HG03575 (cell line): ENCODE measurements around the gene METRNL.
"Not testable (repeated sequence)": the region's sequence is repeated elsewhere in the genome, so short reads cannot be mapped to it uniquely, and the experiment has no call there.

Experiments used
- ATAC-seq: cut with Tn5 transposase; IDR thresholded peaks from one replicate; pipeline ENCODE4 v1.9.1; 2021; ENCODE audit not compliant: unreplicated experiment, insufficient number of reproducible peaks, low FRiP score; ENCODE audit errors: extremely low read depth

The METRNL gene

DNA sequence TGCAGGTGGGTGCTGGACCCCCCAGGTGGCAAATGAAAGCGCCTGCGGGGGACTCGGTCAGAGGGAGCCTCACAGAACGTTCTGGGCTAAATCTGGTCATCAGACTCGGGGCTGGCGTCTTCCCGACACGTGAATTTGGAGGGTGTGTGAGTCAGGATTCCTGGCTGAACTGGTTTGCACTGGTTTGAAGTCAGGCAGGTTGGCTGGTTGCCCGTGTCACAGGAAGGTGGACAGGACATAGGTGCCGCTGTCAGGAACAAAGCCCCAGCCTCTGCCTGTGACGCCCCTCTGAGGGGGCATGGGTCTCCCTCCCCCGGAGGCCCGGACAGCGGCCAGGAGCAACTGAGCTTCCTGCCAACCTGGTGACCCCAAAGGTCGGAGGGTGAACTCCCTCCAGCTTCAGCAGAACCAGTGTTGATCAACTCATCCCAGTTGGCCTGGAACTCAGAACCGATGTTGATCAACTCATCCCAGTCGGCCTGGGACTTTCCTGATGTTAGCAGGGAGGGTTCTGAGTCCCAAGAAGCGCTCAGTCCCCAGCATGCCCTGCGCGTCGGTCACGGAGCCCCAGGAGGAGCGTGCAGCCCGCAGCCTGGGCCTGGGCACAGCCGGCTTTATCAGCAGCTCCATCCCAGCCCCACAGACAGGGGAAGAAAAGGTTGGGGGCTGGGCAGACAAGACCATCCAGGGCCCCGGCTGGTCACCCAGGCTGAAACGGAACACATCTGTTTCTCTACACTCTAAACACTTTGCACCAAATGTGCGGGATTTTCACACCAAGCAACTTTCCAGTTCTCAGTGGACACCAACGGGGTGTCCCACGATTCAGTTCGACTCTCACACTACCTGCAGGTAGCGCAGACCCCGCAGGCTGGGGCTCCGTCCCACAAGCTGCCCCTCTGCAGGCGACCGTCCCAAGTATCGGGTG is 14.4 kb upstream of the METRNL start:
- no peak for ATAC-seq

DNA sequence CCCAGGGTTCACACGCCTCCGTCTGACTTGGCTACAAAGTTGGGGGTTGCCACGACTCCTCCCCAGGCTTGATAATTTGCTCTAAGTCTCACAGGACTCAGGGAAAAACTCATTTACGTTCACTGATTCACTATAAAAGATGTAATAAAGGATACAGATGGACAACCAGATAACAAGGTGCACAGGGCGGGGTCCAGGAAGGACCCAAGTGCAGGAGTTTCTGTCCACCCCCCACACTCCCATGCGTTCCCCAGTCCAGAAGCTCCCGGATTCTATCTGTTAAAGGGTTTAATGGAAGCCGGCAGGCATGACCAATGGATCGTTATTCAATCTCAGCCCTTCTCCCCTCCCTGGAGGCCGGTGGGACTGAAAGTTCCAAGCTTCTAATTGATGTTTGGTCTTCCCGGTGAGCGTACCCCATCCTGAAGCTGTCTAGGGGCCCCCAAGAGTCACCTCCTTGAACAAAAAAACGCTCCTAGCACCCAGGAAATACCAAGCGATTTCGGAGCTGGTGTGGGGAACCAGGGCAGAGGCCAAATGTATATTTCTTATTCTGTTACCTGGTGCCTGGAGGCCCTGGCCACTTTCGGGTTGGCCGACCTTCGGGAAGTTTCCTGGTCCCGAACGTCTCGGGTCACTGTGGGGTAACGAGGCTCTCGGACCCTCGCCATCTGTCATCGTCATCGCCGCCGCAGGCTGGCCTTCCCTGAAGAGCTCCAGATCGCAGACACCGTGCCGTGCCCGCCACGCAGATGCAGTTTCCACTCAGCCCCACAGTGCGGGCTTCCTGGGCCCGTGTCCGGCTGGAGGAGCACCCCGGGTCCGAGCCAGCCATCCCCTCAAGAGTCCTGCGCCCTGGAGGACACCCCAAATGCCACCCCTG is 13.5 kb upstream of the METRNL start:
- no peak for ATAC-seq

DNA sequence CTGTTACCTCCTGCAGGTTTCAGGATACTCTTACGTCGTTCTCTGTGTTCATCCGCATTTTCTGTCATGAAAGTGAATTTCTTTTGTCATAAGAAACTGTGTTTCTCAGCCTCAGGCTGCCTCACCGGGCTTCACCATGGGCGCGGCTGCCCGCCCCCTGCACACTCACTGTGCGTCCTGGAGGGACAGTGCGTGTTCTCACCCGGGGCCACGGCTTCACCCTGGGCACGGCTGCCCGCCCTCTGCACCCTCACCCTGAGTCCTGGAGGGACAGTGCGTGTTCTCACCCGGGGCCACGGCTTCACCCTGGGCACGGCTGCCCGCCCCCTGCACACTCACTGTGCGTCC is 12.9 kb upstream of the METRNL start:
- ATAC-seq: not testable (repeated sequence)

DNA sequence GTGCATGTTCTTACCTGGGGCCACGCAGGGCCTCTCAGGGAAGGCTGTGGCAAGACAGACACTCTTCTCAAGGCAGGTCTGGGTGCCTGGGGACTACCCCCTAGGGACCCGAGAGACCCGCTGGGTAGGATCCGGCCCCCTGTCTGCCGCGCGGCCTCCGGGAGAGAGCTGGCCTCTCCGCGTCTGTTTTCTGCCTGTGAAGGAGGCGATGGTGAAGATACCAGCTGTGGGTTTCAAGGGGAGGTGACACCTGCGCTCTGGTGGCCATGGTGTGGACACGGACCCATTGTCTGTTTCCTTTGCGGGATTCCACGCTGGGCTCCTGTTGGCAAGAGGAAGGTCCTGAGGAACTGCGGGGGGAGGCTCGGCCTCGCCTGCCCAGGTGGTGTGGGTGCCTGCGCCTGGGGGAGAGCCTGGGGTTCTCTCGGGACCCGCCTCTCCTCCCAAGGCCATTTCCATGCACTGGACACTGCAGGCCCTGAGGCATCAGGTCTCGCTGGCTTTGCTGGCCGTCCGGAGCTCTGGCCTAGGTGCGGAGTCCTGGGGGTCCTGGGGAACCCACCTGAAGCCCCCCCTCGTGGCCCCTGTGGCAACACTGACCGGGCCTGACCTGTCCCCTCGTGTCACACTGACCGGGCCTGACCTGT is 12.2 kb upstream of the METRNL start:
- ATAC-seq: no peak

DNA sequence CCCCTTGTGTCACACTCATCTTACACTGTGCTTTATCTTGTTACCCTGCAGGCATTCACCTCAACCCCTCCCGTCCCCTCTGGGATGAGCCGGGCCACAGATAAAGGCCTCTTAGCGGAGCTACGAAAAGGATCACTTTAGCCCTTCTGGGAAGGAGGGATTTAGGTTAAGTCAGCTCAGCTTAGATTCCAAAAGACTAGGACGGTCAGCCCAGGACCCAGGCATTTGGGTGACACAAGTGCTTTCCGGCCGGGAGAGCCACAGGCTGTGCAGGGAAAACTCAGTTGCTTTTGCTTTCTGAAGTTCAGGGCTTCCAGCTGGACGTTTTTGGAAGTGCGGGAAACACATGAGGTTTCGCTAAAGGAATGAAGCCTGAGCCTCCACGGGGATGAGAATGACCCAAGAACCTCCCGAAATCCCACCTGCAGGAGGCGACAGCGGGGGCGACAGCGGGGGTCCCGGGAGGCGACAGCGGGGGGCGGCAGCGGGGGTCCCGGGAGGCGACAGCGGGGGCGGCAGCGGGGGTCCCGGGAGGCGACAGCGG is 11.6 kb upstream of the METRNL start:
- no peak for ATAC-seq

DNA sequence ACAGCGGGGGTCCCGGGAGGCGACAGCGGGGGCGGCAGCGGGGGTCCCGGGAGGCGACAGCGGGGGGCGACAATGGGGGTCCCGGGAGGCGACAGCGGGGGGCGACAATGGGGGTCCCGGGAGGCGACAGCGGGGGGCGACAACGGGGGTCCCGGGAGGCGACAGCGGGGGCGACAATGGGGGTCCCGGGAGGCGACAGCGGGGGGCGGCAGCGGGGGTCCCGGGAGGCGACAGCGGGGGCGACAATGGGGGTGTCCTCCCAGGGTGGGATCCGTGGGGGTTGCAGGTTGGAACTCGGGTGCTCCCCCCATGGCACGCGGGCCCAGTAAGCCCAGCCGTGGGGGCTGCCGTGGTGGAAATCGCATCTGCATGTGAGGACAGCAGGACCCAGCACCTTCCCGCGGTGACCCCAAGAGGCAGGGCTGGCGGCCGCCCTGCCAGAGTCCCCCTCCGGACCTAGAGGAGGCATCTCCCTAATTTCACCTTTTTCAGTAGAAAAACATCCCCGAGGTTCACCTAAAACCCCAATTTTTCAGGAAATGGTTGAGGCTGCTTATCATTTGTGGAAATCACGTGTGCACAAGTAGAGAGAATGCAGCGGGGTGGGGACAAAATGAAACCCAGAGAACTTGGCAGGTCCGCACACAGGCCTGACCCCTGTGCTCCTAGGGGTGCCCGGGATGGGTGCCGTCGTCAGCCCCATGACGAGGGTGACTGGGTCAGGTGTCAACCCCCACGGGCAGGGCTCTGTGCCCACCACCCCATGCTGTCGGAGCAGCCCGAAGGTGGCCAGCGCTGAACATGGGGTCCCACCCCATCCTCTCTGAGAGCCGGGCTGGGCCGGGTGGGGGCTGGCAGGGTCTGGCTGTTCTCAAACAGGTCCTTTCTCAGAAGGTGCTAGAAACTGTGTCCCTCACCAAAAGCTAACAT is 10.5 kb upstream of the METRNL start:
- no peak for ATAC-seq

DNA sequence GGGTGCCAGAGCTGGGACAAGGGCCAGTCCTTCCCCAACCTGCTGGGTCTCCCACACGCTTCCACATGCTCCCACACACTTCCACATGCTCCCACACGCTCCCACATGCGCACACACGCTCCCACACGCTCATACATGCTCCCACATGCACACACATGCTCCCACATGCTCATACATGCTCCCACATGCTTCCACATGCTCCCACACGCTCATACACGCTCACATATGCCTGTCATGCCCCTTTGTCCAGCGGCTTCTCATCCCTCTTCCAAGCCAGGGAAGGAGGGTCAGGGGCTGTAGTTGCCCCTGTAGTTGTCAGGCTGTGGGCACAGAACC is 9.9 kb upstream of the METRNL start:
- no peak for ATAC-seq

DNA sequence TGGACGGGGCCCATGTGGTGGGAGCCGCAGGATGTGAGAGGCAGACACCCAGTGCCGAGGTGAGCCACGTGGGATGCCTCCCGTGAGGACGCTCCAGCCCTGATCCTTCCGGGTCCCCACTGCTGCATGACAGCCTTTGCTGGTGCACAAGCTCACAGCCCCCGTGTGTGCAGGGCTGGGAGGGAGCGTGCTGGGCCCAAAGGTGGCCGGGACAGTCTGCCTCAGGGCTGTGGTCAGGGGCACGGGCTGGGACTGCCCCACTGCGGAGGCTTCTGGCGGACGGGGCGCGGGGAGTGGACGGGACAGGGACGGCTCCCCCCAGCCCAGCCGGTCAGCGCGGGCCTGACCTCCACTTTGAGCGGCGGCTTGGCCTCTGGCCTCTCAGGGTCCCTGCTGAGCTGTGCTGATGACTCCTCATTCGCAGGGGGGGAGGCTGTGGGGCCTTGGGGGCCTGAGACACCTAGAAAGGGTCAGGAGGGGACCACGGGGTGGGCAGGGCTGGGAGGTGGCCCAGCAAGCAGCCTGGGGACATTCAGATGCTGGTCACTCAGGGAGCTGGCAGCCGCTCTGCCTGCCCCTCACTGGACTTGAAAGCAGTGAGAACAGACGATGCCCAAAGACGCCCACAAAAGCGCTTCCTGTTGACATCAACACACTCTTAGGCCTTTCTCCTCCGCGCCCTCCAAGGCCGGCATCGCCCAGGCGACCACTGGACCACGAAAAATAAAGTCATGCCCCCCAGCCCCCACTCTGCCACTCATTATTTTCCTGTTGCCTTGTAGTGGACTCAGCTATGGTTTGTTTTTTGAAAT is 9.3 kb upstream of the METRNL start:
- no peak for ATAC-seq

DNA sequence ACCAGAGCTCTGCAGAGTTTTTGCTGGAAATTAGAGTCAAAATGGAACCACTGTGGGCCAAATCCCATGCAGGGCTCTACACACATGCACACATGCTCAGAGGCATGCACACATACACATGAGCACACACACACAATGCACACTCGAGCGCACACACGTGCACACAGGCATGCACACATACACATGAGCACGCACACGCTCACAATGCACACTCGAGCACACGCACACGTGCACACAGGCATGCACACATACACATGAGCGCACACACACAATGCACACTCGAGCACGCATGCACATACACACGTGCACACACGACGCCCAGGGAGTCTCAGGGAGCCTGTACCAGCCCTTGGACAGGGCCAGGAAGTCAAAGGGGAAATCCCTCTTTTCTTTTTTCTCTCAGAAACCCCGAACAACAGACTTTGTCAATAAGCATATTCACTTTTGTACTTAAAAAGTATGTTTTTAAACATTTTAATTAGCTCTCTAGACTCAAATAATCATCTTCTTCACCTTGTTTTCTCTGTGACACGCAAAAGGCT is 8.5 kb upstream of the METRNL start:
- no peak for ATAC-seq

DNA sequence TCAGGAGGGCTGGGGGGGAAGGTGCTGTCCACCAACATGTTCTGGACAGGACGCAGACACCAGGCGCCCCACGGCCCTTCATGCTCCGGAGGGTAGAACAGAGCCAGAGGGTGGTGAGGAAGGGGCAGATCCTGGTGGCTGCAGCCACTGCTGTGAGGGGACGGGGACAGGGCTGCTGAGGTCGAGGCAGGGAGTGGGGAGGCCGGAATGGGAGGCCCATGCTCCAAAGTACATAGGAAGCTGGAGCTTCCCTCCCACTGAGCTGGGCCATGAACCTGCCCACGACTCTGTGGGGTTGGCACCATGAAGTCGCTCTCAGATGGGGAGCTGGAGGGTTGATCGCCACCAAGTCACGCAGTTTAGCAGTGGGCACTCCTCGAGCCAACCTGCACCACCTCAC is 8.0 kb upstream of the METRNL start:
- ATAC-seq: no peak

DNA sequence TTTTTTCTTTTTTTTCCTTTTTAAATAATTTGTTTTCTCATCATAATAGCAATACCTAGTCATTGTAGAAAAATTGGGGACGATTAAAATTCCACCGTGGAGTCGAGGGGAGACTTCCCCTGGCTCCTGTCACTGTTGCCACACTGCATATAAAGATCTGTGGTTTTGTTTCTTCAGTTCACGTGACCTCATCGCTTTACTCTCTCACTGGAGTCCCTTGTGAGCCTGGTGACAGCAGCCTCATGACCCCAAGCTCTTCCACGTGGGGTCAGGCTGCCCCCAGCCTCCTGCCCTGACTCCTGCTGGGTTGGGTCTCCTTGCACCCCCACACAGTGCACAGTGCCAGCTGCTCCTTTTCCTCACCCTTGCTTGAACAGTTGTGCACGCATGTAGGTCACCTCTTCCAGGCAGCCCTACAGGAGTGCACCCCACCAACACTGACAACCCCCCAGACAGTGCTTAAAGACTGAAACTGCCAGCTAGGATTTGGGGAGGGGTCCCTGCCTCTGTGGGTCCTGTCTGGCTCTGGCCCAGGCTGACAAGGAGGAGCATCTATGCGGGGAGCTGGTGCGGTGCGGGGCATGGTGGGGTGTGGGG is 7.3 kb upstream of the METRNL start:
- ATAC-seq: no peak

DNA sequence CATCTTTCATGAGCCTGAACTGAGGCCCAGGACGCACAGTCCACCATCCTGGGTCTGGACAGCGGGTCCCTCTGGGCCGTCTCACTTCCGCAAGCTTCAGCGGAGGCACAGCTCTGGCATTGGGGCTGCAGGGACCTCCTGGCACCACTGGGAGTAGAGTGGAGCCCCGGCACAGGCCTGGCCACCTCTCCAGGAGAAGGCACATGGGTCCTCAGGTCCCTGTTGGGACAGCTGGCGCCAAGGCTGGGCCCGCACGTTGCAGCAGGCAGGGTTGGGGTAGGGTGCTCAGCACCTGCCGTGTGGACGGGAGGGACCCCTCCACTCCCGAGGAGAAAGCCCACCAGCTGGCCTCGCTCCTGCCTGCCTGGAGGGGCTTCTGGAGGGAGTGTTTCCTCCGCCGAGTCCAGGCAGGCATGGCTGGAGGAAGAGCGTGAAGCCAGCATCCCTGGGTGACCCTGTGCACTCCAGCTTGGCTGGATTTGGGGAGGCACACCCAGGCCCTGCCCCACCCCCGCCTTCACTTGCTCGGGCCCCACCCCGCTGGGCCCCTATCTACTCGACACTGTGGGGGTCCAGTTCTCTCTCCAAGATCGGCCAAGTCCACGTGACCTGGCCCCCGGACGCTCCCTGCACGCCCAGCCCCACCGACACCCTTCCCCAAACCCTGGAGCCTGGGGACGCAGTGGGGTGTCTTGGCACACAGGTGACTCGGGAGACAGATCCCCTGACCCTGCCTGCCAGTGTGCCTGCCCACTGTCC is 6.6 kb upstream of the METRNL start:
- ATAC-seq: no peak

DNA sequence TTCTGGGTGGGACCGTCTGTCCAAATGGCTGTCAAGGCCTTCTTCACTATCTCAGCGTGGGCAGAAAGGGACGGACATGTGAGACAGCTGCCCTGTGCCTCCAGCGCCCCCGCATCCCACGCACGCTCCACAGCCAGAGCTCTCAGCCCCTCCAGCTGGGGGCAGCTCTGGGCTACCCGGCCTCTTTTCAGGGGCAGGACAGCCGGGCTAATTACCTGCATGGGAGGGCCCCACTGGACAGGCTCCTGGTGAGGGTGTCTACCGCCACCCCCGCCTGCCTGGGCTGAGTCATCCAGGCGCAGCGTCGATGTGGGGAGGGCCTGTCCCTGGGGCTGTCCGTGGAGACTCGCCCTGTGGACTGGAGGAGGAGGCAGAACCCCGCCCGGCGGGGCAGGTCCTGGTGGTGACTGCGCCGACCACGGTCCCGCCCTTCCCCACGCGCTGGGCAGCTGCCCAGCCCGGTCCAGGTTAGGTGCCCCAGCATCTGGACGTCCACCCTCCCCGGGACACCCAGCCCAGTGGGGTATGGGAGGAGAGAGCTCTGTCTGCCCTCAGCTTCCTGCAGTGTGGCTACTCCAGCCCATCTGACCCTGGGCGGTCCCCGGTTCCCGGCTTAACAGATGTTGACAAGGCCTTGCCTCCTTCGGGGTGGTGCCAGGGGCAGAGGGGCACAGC is 5.9 kb upstream of the METRNL start:
- ATAC-seq: no peak

DNA sequence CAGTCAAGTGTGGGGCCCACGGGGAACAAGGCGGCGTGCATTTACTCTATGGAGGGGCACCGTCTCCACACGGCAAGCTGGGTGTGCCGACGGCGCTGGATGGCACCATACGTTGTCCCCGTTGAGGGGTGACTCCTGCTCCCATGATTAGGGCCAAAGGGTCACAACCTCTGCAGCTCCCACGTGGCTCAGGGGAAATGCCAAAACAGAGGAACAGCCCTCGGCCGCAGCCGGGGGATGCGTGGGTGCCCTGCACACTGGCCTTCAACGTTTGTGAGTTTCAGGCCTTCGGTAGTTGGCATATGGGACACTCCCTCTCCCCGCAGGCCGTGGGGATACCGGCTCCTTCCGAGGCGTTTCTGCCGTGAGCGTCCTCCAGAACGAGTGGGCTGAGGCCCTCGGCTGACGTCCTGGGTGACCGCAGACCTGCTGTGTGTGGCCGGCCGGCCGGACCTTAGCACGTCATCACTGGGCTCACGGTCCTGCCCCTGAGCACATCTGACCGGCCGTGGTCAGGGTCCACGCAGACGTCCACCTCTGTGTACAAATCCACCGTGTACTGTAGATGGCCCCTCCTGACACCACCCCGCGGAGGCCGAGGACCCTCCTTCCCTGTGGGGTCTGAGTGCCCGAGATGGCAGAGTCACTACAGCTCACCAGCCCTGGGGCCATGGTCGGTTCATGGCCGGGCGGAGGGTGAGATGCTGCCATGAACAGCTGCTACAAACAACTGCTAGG is 4.8 kb upstream of the METRNL start:
- no peak for ATAC-seq

DNA sequence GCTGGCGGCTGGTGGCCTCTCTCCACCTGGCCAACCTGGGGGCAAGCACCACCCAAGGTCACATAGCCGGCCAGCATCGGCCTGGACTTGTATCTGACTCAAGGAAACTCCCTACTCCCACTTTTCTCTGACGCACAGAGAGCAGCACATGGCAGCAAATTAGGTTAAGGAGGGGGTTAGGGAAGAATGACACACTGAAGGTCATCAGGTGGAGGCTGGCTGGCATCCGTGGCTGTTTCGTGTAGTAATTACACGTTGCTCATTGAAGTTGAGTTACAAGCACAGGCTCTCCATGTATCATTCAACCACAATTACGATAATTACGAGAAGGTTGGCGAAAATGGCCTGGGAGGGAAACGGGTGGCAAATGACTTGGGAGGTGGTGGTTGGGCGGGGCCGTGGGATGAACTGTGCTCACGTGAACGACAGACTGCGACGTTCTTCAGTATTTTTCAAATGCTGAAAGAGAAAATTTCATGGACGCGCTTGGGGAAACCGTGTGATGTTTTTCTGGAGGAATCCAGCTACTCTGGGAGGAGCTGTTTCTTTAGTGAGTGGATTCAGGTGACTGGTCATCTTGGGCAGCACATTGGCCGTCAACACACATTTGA is 4.0 kb upstream of the METRNL start:
- no peak for ATAC-seq
